Mesenchymal stem cell (in vitro differentiated cells and primary cell): ENCODE results near the gene TENM4.

Experiments
- DNase-seq: peaks from one replicate; pipeline ENCODE4 v3.0.0-alpha.2; 2013
- H2AFZ ChIP-seq: one replicate; pipeline ENCODE4 v1.6.1; 2013; ENCODE audit warnings: low read depth, mild to moderate bottlenecking, control low read depth, inconsistent platforms, low read length, moderate library complexity
- H2AK5ac ChIP-seq: 2 replicates; pipeline ENCODE4 v1.6.1; 2013; ENCODE audit warnings: low read length, moderate library complexity, mild to moderate bottlenecking, inconsistent platforms; ENCODE audit not compliant: severe bottlenecking
- H2BK120ac ChIP-seq: one replicate; pipeline ENCODE4 v1.6.1; 2013; ENCODE audit warnings: low read depth, mild to moderate bottlenecking, inconsistent platforms, low read length, moderate library complexity
- H2BK12ac ChIP-seq, 2 experiments: one replicate each; pipeline ENCODE4 v1.6.1; 2013; ENCODE audit warnings: inconsistent platforms in 2 of 2, low read length in 2 of 2, mild to moderate bottlenecking in 2 of 2, moderate library complexity in 2 of 2, control low read depth in 1 of 2
- H2BK15ac ChIP-seq: one replicate; pipeline ENCODE4 v1.6.1; 2013; ENCODE audit warnings: mild to moderate bottlenecking, low read depth, inconsistent platforms; ENCODE audit not compliant: poor library complexity, severe bottlenecking
- H2BK5ac ChIP-seq: 2 replicates; pipeline ENCODE4 v1.6.1; 2013; ENCODE audit warnings: low read depth, mild to moderate bottlenecking, low read length, control low read depth, inconsistent platforms; ENCODE audit not compliant: poor library complexity, severe bottlenecking
- H3K14ac ChIP-seq, 2 experiments: one replicate each; pipeline ENCODE4 v1.6.1; 2013; ENCODE audit warnings: inconsistent platforms in 2 of 2, low read length in 2 of 2, control low read depth in 1 of 2, mild to moderate bottlenecking in 1 of 2, moderate library complexity in 1 of 2
- H3K18ac ChIP-seq, 2 experiments: one replicate each; pipeline ENCODE4 v1.6.1; 2013; ENCODE audit warnings: inconsistent platforms in 2 of 2, low read length in 2 of 2, control low read depth in 1 of 2, low read depth in 1 of 2, mild to moderate bottlenecking in 1 of 2
- H3K23ac ChIP-seq, 2 experiments: one replicate each; pipeline ENCODE4 v1.6.1; 2013; ENCODE audit warnings: inconsistent platforms in 2 of 2, low read length in 2 of 2, mild to moderate bottlenecking in 2 of 2, moderate library complexity in 2 of 2, control low read depth in 1 of 2
- H3K27ac ChIP-seq: 2 replicates; pipeline ENCODE4 v1.5.1; 2013; ENCODE audit warnings: mild to moderate bottlenecking, moderate library complexity, low read length, control low read depth, inconsistent platforms; ENCODE audit not compliant: poor library complexity, severe bottlenecking
- H3K27me3 ChIP-seq, 2 experiments: 2 replicates each; pipeline versions ENCODE4 v1.6.1 to v1.7.0; 2013; ENCODE audit warnings: low read length in 2 of 2, mild to moderate bottlenecking in 2 of 2, moderate library complexity in 2 of 2, control low read depth in 1 of 2, inconsistent platforms in 1 of 2; ENCODE audit not compliant: control insufficient read depth in 1 of 2, insufficient read depth in 1 of 2
- H3K36me3 ChIP-seq, 2 experiments: 2 replicates each; pipeline versions ENCODE4 v1.6.1 to v1.7.0; 2013; ENCODE audit warnings: low read length in 2 of 2, control low read depth in 1 of 2, inconsistent platforms in 1 of 2, low read depth in 1 of 2, mild to moderate bottlenecking in 1 of 2; ENCODE audit not compliant: insufficient read depth in 2 of 2, control insufficient read depth in 1 of 2
- H3K4ac ChIP-seq, 2 experiments: one replicate each; pipeline ENCODE4 v1.6.1; 2013; ENCODE audit warnings: inconsistent platforms in 2 of 2, low read length in 2 of 2, mild to moderate bottlenecking in 2 of 2, moderate library complexity in 2 of 2, control low read depth in 1 of 2, low read depth in 1 of 2
- H3K4me1 ChIP-seq: 2 replicates; pipeline ENCODE4 v1.6.1; 2013; ENCODE audit warnings: low read depth, low read length, control low read depth; ENCODE audit not compliant: control insufficient read depth, insufficient read depth
- H3K4me2 ChIP-seq: 2 replicates; pipeline ENCODE4 v1.6.1; 2013; ENCODE audit warnings: low read length, mild to moderate bottlenecking, inconsistent platforms; ENCODE audit not compliant: poor library complexity, severe bottlenecking
- H3K4me3 ChIP-seq, 2 experiments: 2 replicates each; pipeline versions ENCODE4 v1.5.1 to v1.7.0; 2013; ENCODE audit warnings: low read length in 2 of 2, mild to moderate bottlenecking in 2 of 2, control low read depth in 1 of 2, low read depth in 1 of 2; ENCODE audit not compliant: insufficient read depth in 1 of 2
- H3K79me1 ChIP-seq: replicated peaks from 2 replicates; pipeline ENCODE4 v1.6.1; 2013; ENCODE audit warnings: mild to moderate bottlenecking, control low read depth, low read length, inconsistent platforms; ENCODE audit not compliant: poor library complexity, severe bottlenecking
- H3K9ac ChIP-seq: 2 replicates; pipeline ENCODE4 v1.7.0; 2013; ENCODE audit warnings: mild to moderate bottlenecking, low read length, moderate library complexity
- H3K9me3 ChIP-seq: 2 replicates; pipeline ENCODE4 v1.7.0; 2013; ENCODE audit warnings: mild to moderate bottlenecking, low read length; ENCODE audit not compliant: control insufficient read depth
- H4K8ac ChIP-seq: one replicate; pipeline ENCODE4 v1.6.1; 2013; ENCODE audit warnings: inconsistent platforms, mild to moderate bottlenecking, low read length, moderate library complexity
- H4K91ac ChIP-seq: one replicate; pipeline ENCODE4 v1.6.1; 2013; ENCODE audit warnings: mild to moderate bottlenecking, low read length, inconsistent platforms
- WGBS: methylation state at CpG from one replicate; pipeline ENCODE4 v1.1.7; 2013; ENCODE audit warnings: mixed read lengths; 5-methylcytosine and 5-hydroxymethylcytosine counted together

TENM4 gene

DNA sequence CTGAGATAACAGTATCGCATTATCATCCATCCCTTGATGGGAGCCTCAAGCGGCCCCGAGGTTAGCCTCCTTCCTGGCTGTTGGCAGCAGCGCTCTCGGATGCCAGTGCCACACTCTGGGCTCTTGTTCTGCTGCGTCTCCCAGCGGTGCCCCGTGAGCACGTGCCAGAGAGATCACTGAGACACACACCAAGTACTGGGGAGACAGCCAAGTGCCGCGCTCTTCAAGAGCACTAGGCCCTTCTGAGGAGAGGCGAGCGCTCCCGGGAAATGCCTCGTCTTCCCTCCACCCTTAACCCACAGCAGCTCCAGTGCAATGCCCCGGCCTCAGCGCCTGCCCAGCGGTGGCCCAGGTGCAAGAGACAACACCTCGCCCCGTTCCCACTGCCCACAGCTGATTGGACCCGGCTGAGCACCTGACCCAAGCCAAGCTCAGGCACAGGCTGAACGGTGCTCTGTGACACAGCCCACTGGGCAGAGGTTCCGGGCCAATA is 617.9 kb downstream of the TENM4 start:
- H2AK5ac ChIP-seq: no peak overlapping the region
- DNase-seq: no peak
- H3K79me1 ChIP-seq: no peaks in the 10 kb centered on the region
- H3K36me3 ChIP-seq: no peaks in the 10 kb centered on the region
- H2BK12ac ChIP-seq: peak overlapping the region in 1 of 2 experiments; percentile 79
- H3K4me1 ChIP-seq: no peaks in the 10 kb centered on the region
- no peak overlapping the region for H4K91ac ChIP-seq
- no peaks in the 10 kb centered on the region for H3K27me3 ChIP-seq
- no peak overlapping the region for H2BK5ac ChIP-seq
- H3K27ac ChIP-seq: no peak overlapping the region
- no peak overlapping the region for H3K9ac ChIP-seq
- H3K14ac ChIP-seq: no peak overlapping the region
- H2BK15ac ChIP-seq: no peak overlapping the region
- WGBS: 98% methylated on average over 23 of the region's 23 CpGs
- H2BK120ac ChIP-seq: no peak overlapping the region
- no peak overlapping the region for H3K4me2 ChIP-seq
- H4K8ac ChIP-seq: no peak overlapping the region
- no peak overlapping the region for H3K4me3 ChIP-seq
- H3K18ac ChIP-seq: no peak overlapping the region
- no peak overlapping the region for H3K23ac ChIP-seq
- H2AFZ ChIP-seq: no peak overlapping the region
- no peak overlapping the region for H3K4ac ChIP-seq
- H3K9me3 ChIP-seq: no peaks in the 10 kb centered on the region

DNA sequence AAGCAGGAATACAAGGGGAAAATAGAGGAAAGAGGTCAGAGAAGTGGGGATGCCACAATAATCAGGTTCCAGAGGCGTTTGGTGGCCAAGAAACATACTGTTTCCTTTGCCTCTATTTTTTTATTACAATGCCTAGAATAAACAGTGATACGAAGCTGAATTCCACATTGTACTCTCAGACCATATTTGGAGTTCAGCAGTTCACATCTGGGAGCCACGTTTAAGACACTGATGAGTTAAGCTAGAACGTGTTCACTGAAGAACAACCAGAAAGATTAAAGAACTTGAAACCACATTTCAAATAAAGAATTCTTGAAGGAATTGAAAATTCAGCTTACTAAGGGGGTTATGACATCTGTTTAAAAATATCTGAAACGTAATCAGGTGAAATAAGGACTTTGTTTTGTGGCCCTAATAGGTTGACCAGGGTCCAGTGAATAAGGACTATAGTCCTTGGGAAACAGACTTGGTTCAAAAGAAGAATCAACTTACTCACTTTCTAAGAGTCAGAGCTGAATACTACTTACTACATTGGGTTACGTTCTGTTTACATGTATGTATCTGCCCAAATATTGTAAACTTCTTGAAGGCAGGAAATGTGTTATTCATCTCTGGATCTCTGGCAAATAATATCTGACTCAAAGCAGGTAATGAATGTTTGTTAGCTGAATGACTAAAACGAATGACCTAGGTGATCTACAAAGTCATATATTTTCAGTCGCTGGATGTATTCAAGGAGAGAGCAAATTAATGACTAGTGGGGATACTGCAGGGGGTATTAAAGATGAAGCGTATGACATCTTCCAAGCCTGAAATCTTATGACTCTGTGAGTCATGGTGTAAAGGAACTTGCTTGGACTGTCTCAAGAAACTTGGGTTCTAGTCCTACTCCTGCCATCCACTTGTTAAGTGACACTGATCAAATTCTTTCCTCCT is 619.2 kb downstream of the TENM4 start:
- H3K79me1 ChIP-seq: no peaks in the 10 kb centered on the region
- H2AK5ac ChIP-seq: no peak overlapping the region
- H3K27me3 ChIP-seq: no peaks in the 10 kb centered on the region
- no peak overlapping the region for H2BK5ac ChIP-seq
- H3K4me3 ChIP-seq: no peak overlapping the region
- H2AFZ ChIP-seq: no peak overlapping the region
- no peaks in the 10 kb centered on the region for H3K9me3 ChIP-seq
- no peaks in the 10 kb centered on the region for H3K36me3 ChIP-seq
- H2BK120ac ChIP-seq: no peak overlapping the region
- no peak overlapping the region for H3K18ac ChIP-seq
- no peak overlapping the region for H3K23ac ChIP-seq
- H2BK12ac ChIP-seq: no peak overlapping the region
- H3K4ac ChIP-seq: no peak overlapping the region
- H3K27ac ChIP-seq: no peak overlapping the region
- H2BK15ac ChIP-seq: no peak overlapping the region
- H3K4me2 ChIP-seq: no peak overlapping the region
- H4K8ac ChIP-seq: no peak overlapping the region
- no peaks in the 10 kb centered on the region for H3K4me1 ChIP-seq
- no peak overlapping the region for H4K91ac ChIP-seq
- H3K14ac ChIP-seq: no peak overlapping the region
- WGBS: 56% methylated on average over 8 of the region's 9 CpGs
- H3K9ac ChIP-seq: no peak overlapping the region
- DNase-seq: no peak

DNA sequence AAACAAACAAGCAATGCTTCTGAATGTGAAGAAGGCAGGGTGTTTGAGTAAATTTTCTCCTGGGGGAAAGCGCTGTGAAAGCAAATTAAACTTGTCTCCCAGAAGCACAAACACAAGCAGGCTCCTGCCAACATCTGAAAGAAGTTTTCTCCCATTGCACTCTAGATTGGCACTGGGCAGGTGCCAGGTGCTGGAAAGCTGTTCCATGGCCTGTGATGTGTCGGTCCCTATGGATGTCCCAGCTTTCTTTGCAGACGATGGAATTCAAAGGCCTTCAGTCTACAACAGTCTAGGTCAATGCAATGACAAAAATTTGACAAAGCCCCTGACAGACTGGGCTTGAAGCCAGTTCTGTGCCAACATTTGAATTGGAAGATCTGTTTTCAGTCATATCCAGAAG is 620.1 kb downstream of the TENM4 start:
- H3K79me1 ChIP-seq: no peaks in the 10 kb centered on the region
- H3K4ac ChIP-seq: no peak overlapping the region
- 97% methylated on average over 3 of the region's 3 CpGs for WGBS
- no peak overlapping the region for H3K14ac ChIP-seq
- no peak overlapping the region for H2AK5ac ChIP-seq
- H3K4me2 ChIP-seq: no peak overlapping the region
- no peak for DNase-seq
- H3K27me3 ChIP-seq: no peaks in the 10 kb centered on the region
- H3K9ac ChIP-seq: no peak overlapping the region
- H2BK12ac ChIP-seq: no peak overlapping the region
- no peaks in the 10 kb centered on the region for H3K36me3 ChIP-seq
- H3K4me1 ChIP-seq: no peaks in the 10 kb centered on the region
- H3K4me3 ChIP-seq: no peak overlapping the region
- H4K91ac ChIP-seq: no peak overlapping the region
- no peak overlapping the region for H3K18ac ChIP-seq
- no peaks in the 10 kb centered on the region for H3K9me3 ChIP-seq
- no peak overlapping the region for H2BK15ac ChIP-seq
- H2BK120ac ChIP-seq: no peak overlapping the region
- no peak overlapping the region for H2AFZ ChIP-seq
- H3K23ac ChIP-seq: no peak overlapping the region
- no peak overlapping the region for H2BK5ac ChIP-seq
- no peak overlapping the region for H4K8ac ChIP-seq
- H3K27ac ChIP-seq: no peak overlapping the region

DNA sequence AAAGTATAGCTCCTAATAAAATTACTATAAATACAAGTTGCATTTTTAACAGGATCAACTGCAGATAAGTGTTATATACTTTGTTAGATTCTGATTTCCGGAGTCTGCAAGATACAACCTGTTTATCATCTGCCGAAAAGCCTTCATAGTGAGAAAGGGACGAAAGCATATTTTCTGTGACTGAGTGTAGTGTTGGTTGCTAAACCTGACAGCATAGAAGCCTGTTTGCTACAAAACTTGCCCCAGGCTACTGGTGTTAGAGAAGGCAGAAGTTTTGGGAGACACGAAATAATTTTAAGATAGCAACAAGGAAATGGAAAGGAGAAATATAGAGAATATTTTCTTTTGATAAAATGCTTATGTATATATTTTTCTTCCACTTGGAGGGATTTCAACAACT is 622.6 kb downstream of the TENM4 start:
- H2BK120ac ChIP-seq: no peak overlapping the region
- H3K14ac ChIP-seq: no peak overlapping the region
- no peaks in the 10 kb centered on the region for H3K79me1 ChIP-seq
- H3K9me3 ChIP-seq: no peaks in the 10 kb centered on the region
- no peak overlapping the region for H2BK12ac ChIP-seq
- no peaks in the 10 kb centered on the region for H3K4me1 ChIP-seq
- no peak overlapping the region for H3K23ac ChIP-seq
- H3K36me3 ChIP-seq: no peaks in the 10 kb centered on the region
- H4K91ac ChIP-seq: no peak overlapping the region
- no peak overlapping the region for H3K4me3 ChIP-seq
- WGBS: 96% methylated on average over 3 of the region's 4 CpGs
- H2BK5ac ChIP-seq: no peak overlapping the region
- H3K4ac ChIP-seq: no peak overlapping the region
- H3K9ac ChIP-seq: no peak overlapping the region
- no peak overlapping the region for H3K4me2 ChIP-seq
- H2AK5ac ChIP-seq: no peak overlapping the region
- H3K27ac ChIP-seq: no peak overlapping the region
- no peak overlapping the region for H2AFZ ChIP-seq
- H3K27me3 ChIP-seq: no peaks in the 10 kb centered on the region
- no peak overlapping the region for H2BK15ac ChIP-seq
- no peak overlapping the region for H3K18ac ChIP-seq
- DNase-seq: no peak
- H4K8ac ChIP-seq: no peak overlapping the region
